HEK293 (cell line): ENCODE results near the gene WNK4.

Experiments used
- ZFP41 ChIP-seq: fragments of 450-650 bp; formaldehyde crosslinking; IDR thresholded peaks from 2 replicates; pipeline ENCODE4 v1.5.1; 2016; ENCODE audit warnings: missing biosample characterization, missing genetic modification characterization, borderline replicate concordance
- ZNF175 ChIP-seq: fragments of 450-650 bp; formaldehyde crosslinking; IDR thresholded peaks from 2 replicates; pipeline ENCODE4 v1.5.1; 2016; ENCODE audit warnings: missing biosample characterization, missing genetic modification characterization
- ZNF239 ChIP-seq: fragments of 450-650 bp; formaldehyde crosslinking; IDR thresholded peaks from 2 replicates; pipeline ENCODE4 v1.5.1; 2016; ENCODE audit warnings: missing biosample characterization, missing genetic modification characterization
- ZNF510 ChIP-seq: fragments of 450-650 bp; formaldehyde crosslinking; IDR thresholded peaks from 2 replicates; pipeline ENCODE4 v1.5.1; 2018; ENCODE audit warnings: mild to moderate bottlenecking, missing genetic modification characterization, missing biosample characterization; ENCODE audit not compliant: insufficient replicate concordance
- ZNF561 ChIP-seq: fragments of 450-650 bp; IDR thresholded peaks from 2 replicates; pipeline ENCODE4 v1.5.1; 2018; ENCODE audit warnings: missing biosample characterization, missing genetic modification characterization, borderline replicate concordance

- no peak for TF ChIP-seq ZFP41 (tag by site-specific recombination)
- TF ChIP-seq ZNF510 (tag by site-specific recombination), result no peak
- no peak for TF ChIP-seq ZNF175 (tag by site-specific recombination)
- TF ChIP-seq ZNF561 (tag by site-specific recombination), result no peak
- no peak for TF ChIP-seq ZNF239
Measured at GRCh38 chr17:42835732-42836131, 55.3 kb downstream of the WNK4 start.
